RWPE1 (cell line): ENCODE results near the gene GRAMD2B.

Experiments used
- CTCF ChIA-PET: fragments of 350-600 bp; sonication (Branson Sonifier 250); formaldehyde crosslinking; extraction: SDS; loops from one replicate; lab custom pipeline; 2021; lab: Yijun Ruan, JAX
- POLR2A ChIA-PET: fragments of 400-600 bp; formaldehyde crosslinking; extraction: SDS; loops from one replicate; lab custom pipeline; 2020; ENCODE audit warnings: antibody characterized with exemption; ENCODE audit not compliant: low non-redundant PET; lab: Yijun Ruan, JAX
- DNase-seq: peaks from one replicate; pipeline ENCODE4 v3.0.0; 2012; ENCODE audit warnings: low spot score
- H3K27ac ChIP-seq: fragments of 450-650 bp; 2 replicates; pipeline ENCODE4 v1.5.1; 2017
- CTCF ChIP-seq: fragments of 450-650 bp; conservative IDR thresholded peaks from 2 replicates; pipeline ENCODE4 v1.5.1; 2017; ENCODE audit warnings: low read depth, mild to moderate bottlenecking

GRAMD2B gene

GRCh38 chr5:126506079-126506478, 82.9 kb downstream of the GRAMD2B start:
- no peak overlapping the region for H3K27ac ChIP-seq
- POLR2A ChIA-PET = no interaction called here
- TF ChIP-seq CTCF = no peak
- DNase-seq = no peak
- CTCF ChIA-PET = interaction anchor here (0.7 kb wide), 1 partner anchor 21 kb away, joined by 3 read pairs; no protein-coding TSS in a partner anchor

- TF ChIP-seq CTCF = no peak
- POLR2A ChIA-PET = no interaction called here
- no peak overlapping the region for H3K27ac ChIP-seq
- no peak for DNase-seq
- CTCF ChIA-PET = interaction anchor here (0.6 kb wide), 2 partner anchors 58 to 1625 kb away, joined by 3 to 4 read pairs; no protein-coding TSS in a partner anchor
Measured at GRCh38 chr5:126508251-126508961, 85.2 kb downstream of the GRAMD2B start.

- no peak for DNase-seq
- ChIA-PET CTCF (interaction anchor here (0.6 kb wide), 1 partner anchor 58 kb away, joined by 3 read pairs; no protein-coding TSS in a partner anchor), POLR2A (no interaction called here)
- H3K27ac ChIP-seq = no peak overlapping the region
- no peak for TF ChIP-seq CTCF
Measured at GRCh38 chr5:126508962-126509279, 85.7 kb downstream of the GRAMD2B start.

- TF ChIP-seq CTCF = no peak
- no peak overlapping the region for H3K27ac ChIP-seq
- DNase-seq = no peak
- CTCF ChIA-PET = no interaction called here
- POLR2A ChIA-PET = no interaction called here
Measured at GRCh38 chr5:126509339-126509738, 86.1 kb downstream of the GRAMD2B start.

GRCh38 chr5:126511961-126512360, 88.8 kb downstream of the GRAMD2B start:
- POLR2A ChIA-PET = no interaction called here
- no peak for DNase-seq
- CTCF ChIA-PET = no interaction called here
- TF ChIP-seq CTCF = no peak
- no peak overlapping the region for H3K27ac ChIP-seq

GRCh38 chr5:126512451-126512850, 89.2 kb downstream of the GRAMD2B start:
- POLR2A ChIA-PET = no interaction called here
- DNase-seq = no peak
- no peak for TF ChIP-seq CTCF
- CTCF ChIA-PET = no interaction called here
- no peak overlapping the region for H3K27ac ChIP-seq
